ENCODE results near the gene POLR1A.
"Not testable (repeated sequence)": the region's sequence is repeated elsewhere in the genome, so short reads cannot be mapped to it uniquely, and the experiment has no call there.

POLR1A gene

GRCh38 chr2:85997017-85997970, 108.4 kb downstream of the POLR1A start:
- DNase-seq (ENCODE audit: extremely low read depth, low read depth), result no peak
- no peak overlapping the region for H3K4me3 ChIP-seq (replicated peaks; ENCODE audit: low read depth, low read length)

GRCh38 chr2:85996591-85996990, 109.1 kb downstream of the POLR1A start:
- DNase-seq (ENCODE audit: extremely low read depth, low read depth), result no peak
- TF ChIP-seq CTCF (IDR thresholded peaks at IDR 0.05; ENCODE audit: low read depth, low read length, missing control alignments), result no peak
- no peak overlapping the region for H3K4me3 ChIP-seq (replicated peaks; ENCODE audit: low read depth, low read length)

More at GRCh38 chr2:85997017-85997970, 108.4 kb downstream of the POLR1A start:
- no peak for TF ChIP-seq CTCF (IDR thresholded peaks at IDR 0.05; ENCODE audit: low read depth, low read length, missing control alignments)

GRCh38 chr2:85995648-85996529, 109.8 kb downstream of the POLR1A start:
- no peak for DNase-seq (ENCODE audit: extremely low read depth, low read depth)
- H3K4me3 ChIP-seq (replicated peaks; ENCODE audit: low read depth, low read length), result no peak overlapping the region
- no peak for TF ChIP-seq CTCF (IDR thresholded peaks at IDR 0.05; ENCODE audit: low read depth, low read length, missing control alignments)

- no peak for DNase-seq (ENCODE audit: extremely low read depth, low read depth)
- H3K4me3 ChIP-seq (replicated peaks; ENCODE audit: low read depth, low read length), result no peak overlapping the region
- no peak for TF ChIP-seq CTCF (IDR thresholded peaks at IDR 0.05; ENCODE audit: low read depth, low read length, missing control alignments)
These were observed 110.6 kb downstream of the POLR1A start for GRCh38 chr2:85994897-85995647.

GRCh38 chr2:85994421-85994777, 111.3 kb downstream of the POLR1A start:
- H3K4me3 ChIP-seq (replicated peaks; ENCODE audit: low read depth, low read length), result no peak overlapping the region
- TF ChIP-seq CTCF (IDR thresholded peaks at IDR 0.05; ENCODE audit: low read depth, low read length, missing control alignments), result no peak

GRCh38 chr2:85992611-85993010, 113.1 kb downstream of the POLR1A start:
- H3K4me3 ChIP-seq (replicated peaks; ENCODE audit: low read depth, low read length), result no peak overlapping the region
- no peak for DNase-seq (ENCODE audit: extremely low read depth, low read depth)
- no peak for TF ChIP-seq CTCF (IDR thresholded peaks at IDR 0.05; ENCODE audit: low read depth, low read length, missing control alignments)

More at GRCh38 chr2:85994421-85994777, 111.3 kb downstream of the POLR1A start:
- DNase-seq (ENCODE audit: extremely low read depth, low read depth), result no peak

- DNase-seq (ENCODE audit: extremely low read depth, low read depth); H3K4me3 ChIP-seq (replicated peaks; ENCODE audit: low read depth, low read length): not testable (repeated sequence)
These were observed 113.6 kb downstream of the POLR1A start for GRCh38 chr2:85992053-85992452.

All from HFF-Myc (cell line).